Panc1 (cell line): ENCODE data around the gene HES6.

Source experiments
- POLR2AphosphoS5 ChIP-seq: IDR thresholded peaks from 2 replicates; pipeline ENCODE4 v1.6.1; 2012; ENCODE audit warnings: mild to moderate bottlenecking, low read depth, low read length, moderate library complexity
- TF ChIP-seq, protein P1 (sequence below): fragments of 450-650 bp; IDR thresholded peaks from 2 replicates; pipeline ENCODE4 v1.5.1; 2017; ENCODE audit warnings: mild to moderate bottlenecking

DNA sequence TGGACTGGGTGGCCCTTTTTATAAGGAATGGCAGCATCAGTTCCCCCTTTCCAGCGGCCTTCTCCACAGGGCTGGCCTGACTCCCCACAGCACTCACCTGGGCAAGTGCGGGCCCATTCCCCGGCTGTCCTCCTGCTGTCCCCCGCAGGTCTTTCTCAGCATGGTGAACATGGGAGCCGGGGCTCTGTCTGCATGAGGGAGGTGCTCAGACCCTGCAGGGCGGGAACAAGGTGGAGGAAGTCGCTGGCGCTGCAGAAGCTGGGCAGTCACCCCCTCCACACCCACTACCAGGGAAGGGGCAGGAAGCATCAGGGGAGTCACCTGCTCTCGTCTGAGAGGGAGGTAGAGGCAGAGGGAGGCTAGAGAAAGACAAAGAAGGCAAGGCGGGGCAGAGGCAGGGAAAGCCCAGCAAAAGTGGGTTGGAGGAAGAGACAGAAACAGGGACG, 12.2 kb downstream of the HES6 start:
- TF ChIP-seq POLR2AphosphoS5: no peak
- TF ChIP-seq, protein P1, sequence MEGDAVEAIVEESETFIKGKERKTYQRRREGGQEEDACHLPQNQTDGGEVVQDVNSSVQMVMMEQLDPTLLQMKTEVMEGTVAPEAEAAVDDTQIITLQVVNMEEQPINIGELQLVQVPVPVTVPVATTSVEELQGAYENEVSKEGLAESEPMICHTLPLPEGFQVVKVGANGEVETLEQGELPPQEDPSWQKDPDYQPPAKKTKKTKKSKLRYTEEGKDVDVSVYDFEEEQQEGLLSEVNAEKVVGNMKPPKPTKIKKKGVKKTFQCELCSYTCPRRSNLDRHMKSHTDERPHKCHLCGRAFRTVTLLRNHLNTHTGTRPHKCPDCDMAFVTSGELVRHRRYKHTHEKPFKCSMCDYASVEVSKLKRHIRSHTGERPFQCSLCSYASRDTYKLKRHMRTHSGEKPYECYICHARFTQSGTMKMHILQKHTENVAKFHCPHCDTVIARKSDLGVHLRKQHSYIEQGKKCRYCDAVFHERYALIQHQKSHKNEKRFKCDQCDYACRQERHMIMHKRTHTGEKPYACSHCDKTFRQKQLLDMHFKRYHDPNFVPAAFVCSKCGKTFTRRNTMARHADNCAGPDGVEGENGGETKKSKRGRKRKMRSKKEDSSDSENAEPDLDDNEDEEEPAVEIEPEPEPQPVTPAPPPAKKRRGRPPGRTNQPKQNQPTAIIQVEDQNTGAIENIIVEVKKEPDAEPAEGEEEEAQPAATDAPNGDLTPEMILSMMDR: no peak
